Measurements from ENCODE around the gene TMEM255B.
"Not testable (repeated sequence)": the region's sequence is repeated elsewhere in the genome, so short reads cannot be mapped to it uniquely, and the experiment has no call there.

Gene TMEM255B

DNA sequence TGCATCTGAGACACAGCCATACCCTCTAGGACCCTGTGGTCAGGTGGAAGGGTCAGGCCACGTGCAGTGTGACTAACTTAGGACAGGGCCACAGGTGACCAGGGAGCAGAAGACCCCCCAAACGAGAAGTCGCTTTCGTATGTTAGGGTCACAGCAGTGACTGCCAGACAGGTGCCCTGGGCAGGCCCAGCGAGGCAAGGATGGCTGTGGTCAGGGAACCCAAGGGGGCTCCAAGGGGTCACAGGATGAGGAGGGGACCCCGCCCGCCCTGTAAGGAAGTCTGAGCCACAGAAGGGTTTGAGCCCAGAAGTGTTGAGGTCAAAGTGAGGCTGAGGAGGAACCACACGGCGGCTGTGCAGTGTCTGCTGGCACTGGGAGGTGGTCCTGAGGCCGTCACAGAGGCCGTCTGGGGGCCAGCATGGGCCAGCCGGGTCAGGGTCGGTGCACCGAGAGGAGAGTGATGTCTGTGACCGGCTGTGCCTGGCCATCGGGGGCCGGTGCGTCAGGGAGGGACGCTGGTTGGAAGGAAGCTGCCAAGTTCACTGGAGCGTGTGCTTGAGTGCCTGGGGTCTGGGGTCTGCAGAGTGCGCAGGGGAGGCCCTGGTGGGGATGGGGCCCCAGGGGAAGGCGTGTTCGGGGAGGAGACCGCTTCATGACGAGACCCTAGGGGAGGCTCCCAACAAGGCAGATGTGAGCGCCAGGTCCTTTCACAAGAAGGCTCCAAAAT, 24.8 kb upstream of the TMEM255B start:
- peak in 3 of 10 donors; percentile 10 to 84 (median 52) for DNase-seq
- intact Hi-C loops (cut with DNase I) = no loop called here

- intact Hi-C loops (cut with DNase I) = no loop called here
These were observed 24.2 kb upstream of the TMEM255B start for GRCh38 chr13:113734826-113735125.

GRCh38 chr13:113735194-113735593, 23.8 kb upstream of the TMEM255B start:
- DNase-seq = peak in 3 of 10 donors; percentile 4 to 86 (median 49)
- intact Hi-C loops (cut with DNase I) = no loop called here

More at GRCh38 chr13:113734826-113735125, 24.2 kb upstream of the TMEM255B start:
- DNase-seq = no peak

GRCh38 chr13:113735750-113736149, 23.3 kb upstream of the TMEM255B start:
- DNase-seq = peak in 3 of 10 donors; percentile 20 to 67 (median 64)
- intact Hi-C loops (cut with DNase I) = no loop called here

DNA sequence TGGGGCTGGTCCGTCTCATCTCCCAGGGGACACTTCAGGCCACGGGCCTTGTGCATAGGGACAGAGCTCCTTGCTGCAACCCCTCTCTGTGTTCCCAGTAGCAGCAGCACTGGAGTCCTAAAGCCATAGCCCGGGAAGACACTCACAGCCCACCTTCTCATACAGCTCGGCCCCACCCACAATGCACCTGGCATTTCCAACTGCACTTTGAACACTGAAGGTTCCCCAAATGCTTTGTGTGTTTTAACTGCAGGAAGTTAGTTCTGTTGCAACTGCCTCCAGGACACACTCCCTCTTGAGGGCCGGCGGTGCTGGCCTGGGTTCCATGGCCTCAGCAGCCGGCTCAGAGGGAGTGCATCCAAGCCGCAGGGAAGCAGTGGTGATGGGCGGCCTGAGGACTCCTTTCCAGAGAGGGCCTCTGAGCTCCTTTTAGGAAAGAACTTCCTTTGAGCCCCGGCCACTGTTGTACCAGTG, 22.7 kb upstream of the TMEM255B start:
- intact Hi-C loops (cut with DNase I) = no loop called here

DNA sequence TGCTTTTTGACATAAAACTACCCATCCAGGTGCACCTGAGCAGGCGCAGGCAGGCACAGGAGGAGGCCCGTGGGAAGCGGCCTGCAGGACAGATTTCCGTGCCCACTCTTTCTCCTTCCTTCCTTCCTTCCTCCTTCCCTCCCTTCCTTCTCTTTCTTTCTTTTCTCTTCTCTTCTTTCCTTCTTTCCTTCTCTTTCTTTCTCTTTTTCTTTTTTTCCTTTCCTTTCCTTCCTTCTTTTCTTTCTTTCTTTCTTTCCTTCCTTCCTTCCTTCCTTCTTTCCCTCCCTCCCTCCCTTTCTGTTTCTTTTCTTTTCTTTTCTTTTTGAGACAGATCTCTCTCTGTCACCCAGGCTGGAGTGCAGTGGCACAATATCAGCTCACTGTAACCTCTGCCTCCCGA, 21.2 kb upstream of the TMEM255B start:
- intact Hi-C loops (cut with DNase I) = no loop called here

More for the DNA sequence above, 22.7 kb upstream of the TMEM255B start:
- peak in 2 of 10 donors; percentile 26 to 60 for DNase-seq

DNA sequence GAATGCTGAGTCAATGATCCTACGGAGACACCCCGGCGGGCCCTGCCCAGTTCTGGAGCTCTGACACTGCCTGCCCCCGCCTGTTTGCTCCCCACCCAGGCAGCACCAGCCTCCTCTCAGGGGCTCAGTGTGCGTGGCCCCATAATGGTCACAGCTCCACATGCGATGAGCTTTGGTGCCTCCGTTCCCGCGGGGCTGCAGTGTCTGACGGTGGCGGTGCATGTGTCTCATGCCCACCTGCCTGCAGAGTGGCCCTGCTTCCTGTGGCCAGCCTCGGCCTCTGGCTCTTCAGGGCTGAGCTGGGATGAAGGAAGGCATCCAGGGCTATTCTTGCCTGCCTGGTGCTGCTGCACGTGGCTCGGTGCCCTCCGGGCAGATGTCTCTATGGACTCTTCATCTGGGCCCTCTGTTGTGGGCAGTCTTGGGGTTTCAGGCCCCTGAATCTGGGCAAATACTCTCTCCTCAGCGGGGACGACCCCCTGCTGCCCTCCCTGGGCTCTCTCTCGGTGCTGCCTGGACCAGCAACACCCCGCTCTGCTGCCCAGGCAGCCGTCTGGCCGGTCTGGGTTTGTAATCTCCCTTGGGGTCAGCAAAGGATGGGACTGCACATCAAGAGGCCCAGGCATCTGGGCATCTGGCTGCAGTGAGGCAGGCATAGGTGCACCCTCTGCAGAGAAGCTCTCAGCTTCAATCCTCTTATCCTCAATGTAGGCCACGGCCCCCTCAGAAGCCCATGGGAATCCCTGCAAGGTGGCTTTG, 19.3 kb upstream of the TMEM255B start:
- peak in 3 of 10 donors; percentile 18 to 72 (median 54) for DNase-seq
- intact Hi-C loops (cut with DNase I) = no loop called here

More for the DNA sequence above, 21.2 kb upstream of the TMEM255B start:
- peak in 1 of 10 donors; percentile 5 for DNase-seq

DNA sequence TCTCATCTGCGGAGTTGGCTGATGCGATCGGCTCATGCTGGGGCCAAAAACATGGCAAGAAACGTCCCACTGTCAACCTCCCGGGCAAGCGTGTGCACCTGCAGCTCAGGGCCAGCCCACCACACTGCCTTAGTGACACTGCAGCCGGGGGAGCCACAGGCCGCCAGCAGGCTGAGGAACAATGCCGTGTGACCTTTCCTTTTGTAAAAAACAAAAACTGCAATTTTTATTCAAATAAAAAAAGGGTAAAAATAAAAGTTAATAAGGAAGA, 18.8 kb upstream of the TMEM255B start:
- intact Hi-C loops (cut with DNase I) = no loop called here
- peak in 2 of 10 donors; percentile 15 to 33 for DNase-seq

DNA sequence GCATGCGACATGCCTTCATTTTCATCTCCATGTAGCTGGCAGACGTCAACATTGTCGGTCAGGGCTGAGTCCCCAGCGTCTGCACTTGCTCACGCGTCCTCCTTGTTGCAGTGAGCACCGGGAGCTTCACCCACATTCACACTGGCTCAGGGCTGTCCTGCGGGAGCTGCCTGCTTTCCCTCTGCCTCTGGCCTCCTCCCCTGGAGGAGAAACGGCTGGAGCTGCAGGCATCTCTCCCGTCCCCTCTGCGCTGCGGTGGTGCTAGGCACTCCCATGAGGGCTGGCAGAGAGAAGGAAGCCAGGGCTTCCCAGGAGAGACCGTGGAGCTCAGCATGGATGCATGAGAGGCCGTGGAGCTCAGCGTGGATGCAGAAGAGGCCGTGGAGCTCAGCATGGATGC, 18.4 kb upstream of the TMEM255B start:
- DNase-seq = peak in 3 of 10 donors; percentile 9 to 70 (median 39)
- intact Hi-C loops (cut with DNase I) = no loop called here

- peak in 3 of 10 donors; percentile 21 to 75 (median 52) for DNase-seq
- intact Hi-C loops (cut with DNase I) = no loop called here
These were observed 17.8 kb upstream of the TMEM255B start for GRCh38 chr13:113741191-113741668.

- intact Hi-C loops (cut with DNase I) = no loop called here
- peak in 3 of 10 donors; percentile 30 to 87 (median 69) for DNase-seq
These were observed 17.0 kb upstream of the TMEM255B start for GRCh38 chr13:113742000-113742441.

DNA sequence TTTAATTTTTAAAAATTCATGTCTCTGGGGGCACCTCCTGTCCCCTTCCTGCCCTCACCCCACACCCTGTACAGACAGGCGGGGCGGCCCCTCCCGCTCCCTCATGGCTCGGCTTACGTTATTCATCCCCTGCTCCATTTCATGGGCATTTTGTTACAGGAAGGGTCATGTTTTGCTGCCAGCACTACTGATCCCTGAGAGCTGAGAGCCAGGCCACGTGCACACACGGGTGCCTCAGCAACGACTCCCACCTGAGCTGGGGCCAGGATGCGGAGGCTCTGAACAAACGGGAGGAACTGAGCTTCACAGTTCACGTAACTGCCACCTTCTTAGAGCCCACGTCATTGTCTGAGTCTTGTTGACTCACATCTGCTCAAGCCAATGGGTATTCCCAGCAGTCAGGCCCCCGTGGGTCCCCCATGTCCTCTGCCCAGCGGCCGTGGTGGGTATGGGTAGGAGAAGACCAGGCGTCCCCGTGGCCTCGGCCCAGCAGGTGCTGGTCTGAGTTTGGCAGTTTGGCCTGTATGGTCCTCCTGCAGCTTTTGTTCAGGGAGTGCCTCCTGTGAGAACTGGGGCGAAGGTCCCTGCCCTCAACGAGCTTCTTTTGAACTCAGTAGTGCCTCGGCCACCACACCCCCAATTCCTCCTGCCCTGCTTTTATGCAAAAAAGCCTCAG, 16.4 kb upstream of the TMEM255B start:
- intact Hi-C loops (cut with DNase I) = no loop called here
- peak in 3 of 10 donors; percentile 16 to 79 (median 43) for DNase-seq

DNA sequence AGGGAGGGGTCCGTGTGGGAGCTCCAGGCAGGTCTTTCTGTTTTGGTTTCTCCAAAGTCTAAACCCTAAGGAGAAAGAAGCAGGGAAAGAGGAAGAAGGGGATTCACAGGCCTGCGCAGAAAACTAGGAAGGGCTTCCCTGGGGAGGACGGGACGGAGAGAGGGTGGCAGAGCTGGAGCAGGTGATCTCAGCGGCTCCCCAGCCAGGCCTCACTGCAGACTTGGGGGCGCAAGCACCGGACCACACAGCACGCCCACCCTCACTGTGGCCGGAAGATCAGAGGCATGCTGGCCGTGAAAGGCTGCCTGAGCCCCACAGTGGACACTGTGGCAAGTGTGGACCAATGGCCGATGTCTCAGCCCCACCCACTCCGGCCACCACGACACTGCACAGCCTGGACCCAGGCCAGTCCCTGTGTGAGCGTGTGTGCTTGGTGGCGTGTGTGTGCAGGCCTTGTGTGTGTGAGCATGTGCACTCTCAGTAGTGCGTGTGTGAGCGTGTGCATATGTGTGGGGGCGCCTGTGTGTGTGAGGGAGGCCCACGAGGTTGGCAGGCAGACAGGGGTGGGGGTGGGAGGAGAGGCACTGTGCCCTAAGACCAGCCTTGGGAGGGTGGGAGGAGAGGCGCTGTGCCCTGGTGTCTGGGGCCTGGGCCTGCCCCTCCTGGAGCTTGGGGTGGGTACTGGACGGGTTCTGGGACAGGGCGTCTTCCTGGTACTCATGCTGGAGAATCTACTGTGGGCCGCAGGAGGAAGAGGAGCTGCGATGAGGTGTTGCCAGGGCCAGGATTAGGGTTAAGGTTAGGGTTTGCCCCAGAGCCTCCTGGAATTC, 15.4 kb upstream of the TMEM255B start:
- intact Hi-C loops (cut with DNase I) = no loop called here
- peak in 3 of 10 donors; percentile 12 to 70 (median 61) for DNase-seq

GRCh38 chr13:113744197-113745000, 14.6 kb upstream of the TMEM255B start:
- peak in 3 of 10 donors; percentile 19 to 59 (median 54) for DNase-seq
- intact Hi-C loops (cut with DNase I) = no loop called here

DNA sequence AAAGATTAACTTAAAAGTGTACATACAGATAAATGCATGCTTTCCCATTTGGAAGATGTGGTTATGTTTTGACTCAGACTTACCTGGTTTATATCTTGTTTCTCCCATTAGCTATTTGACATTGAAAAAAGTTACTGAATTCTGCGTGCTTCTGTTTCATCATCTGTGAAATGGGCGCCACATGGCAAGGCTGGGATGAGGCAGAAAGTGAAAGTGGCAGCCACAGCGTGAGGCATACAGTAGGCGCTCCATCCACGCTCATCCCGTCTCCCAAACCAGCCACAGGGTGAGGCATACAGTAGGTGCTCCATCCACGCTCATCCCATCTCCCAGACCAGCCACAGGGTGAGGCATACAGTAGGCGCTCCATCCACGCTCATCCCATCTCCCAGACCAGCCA, 14.0 kb upstream of the TMEM255B start:
- intact Hi-C loops (cut with DNase I) = no loop called here
- DNase-seq = peak in 1 of 10 donors; percentile 35

DNA sequence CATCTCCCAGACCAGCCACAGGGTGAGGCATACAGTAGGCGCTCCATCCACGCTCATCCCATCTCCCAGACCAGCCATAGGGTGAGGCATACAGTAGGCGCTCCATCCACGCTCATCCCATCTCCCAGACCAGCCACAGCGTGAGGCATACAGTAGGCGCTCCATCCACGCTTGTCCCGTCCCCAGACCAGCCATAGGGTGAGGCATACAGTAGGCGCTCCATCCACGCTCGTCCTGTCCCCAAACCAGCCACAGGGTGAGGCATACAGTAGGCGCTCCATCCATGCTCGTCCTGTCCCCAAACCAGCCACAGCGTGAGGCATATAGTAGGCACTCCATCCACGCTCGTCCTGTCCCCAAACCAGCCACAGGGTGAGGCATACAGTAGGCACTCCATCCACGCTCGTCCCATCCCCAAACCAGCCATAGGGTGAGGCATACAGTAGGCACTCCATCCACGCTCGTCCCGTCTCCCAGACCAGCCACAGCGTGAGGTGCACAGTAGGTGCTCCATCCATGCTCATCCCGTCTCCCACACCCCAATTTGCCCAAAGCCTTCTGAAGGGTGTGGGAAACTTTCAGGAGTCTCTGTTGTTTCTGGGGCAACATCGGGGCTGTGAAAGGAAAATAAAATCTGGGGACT, 13.4 kb upstream of the TMEM255B start:
- intact Hi-C loops (cut with DNase I) = not testable (repeated sequence)
- DNase-seq = peak in 1 of 10 donors; percentile 48

- peak in 2 of 10 donors; percentile 8 to 49 for DNase-seq
These were observed 12.9 kb upstream of the TMEM255B start for GRCh38 chr13:113746143-113746525.

GRCh38 chr13:113746671-113747070, 12.4 kb upstream of the TMEM255B start:
- DNase-seq = peak in 3 of 10 donors; percentile 2 to 61 (median 42)
- intact Hi-C loops (cut with DNase I) = no loop called here

More at GRCh38 chr13:113746143-113746525, 12.9 kb upstream of the TMEM255B start:
- intact Hi-C loops (cut with DNase I) = no loop called here

Data from posterior cingulate gyrus (tissue), 11 donors.